HG03045 (cell line): ENCODE measurements around the gene FUBP3.

Experiments
- ATAC-seq: cut with Tn5 transposase; IDR thresholded peaks from one replicate; pipeline ENCODE4 v1.9.1; 2021; ENCODE audit warnings: mild to moderate bottlenecking, moderate library complexity; ENCODE audit not compliant: unreplicated experiment

The FUBP3 gene

GRCh38 chr9:130633336-130634190, 54.2 kb downstream of the FUBP3 start:
- ATAC-seq = no peak

GRCh38 chr9:130634191-130634768, 54.9 kb downstream of the FUBP3 start:
- no peak for ATAC-seq

GRCh38 chr9:130634801-130635200, 55.4 kb downstream of the FUBP3 start:
- no peak for ATAC-seq

GRCh38 chr9:130635306-130635705, 55.9 kb downstream of the FUBP3 start:
- no peak for ATAC-seq

GRCh38 chr9:130635721-130636647, 56.6 kb downstream of the FUBP3 start:
- ATAC-seq = no peak

- no peak for ATAC-seq
Observed at GRCh38 chr9:130636648-130637020, 57.3 kb downstream of the FUBP3 start.

- no peak for ATAC-seq
Observed at GRCh38 chr9:130638284-130639123, 59.1 kb downstream of the FUBP3 start.

- no peak for ATAC-seq
Observed at GRCh38 chr9:130639124-130639765, 59.9 kb downstream of the FUBP3 start.

- no peak for ATAC-seq
Observed at GRCh38 chr9:130639866-130640555, 60.6 kb downstream of the FUBP3 start.

- no peak for ATAC-seq
Observed at GRCh38 chr9:130640681-130641080, 61.3 kb downstream of the FUBP3 start.

- no peak for ATAC-seq
Observed at GRCh38 chr9:130642926-130643325, 63.5 kb downstream of the FUBP3 start.

- ATAC-seq = no peak
Observed at GRCh38 chr9:130651221-130651620, 71.8 kb downstream of the FUBP3 start.

- ATAC-seq = no peak
Observed at GRCh38 chr9:130651752-130652151, 72.4 kb downstream of the FUBP3 start.

GRCh38 chr9:130654879-130655278, 75.5 kb downstream of the FUBP3 start:
- no peak for ATAC-seq

GRCh38 chr9:130658893-130659698, 79.7 kb downstream of the FUBP3 start:
- ATAC-seq = no peak

GRCh38 chr9:130659699-130660248, 80.4 kb downstream of the FUBP3 start:
- no peak for ATAC-seq

GRCh38 chr9:130660326-130660682, 80.9 kb downstream of the FUBP3 start:
- ATAC-seq = no peak

- ATAC-seq = no peak
Observed at GRCh38 chr9:130660683-130661450, 81.5 kb downstream of the FUBP3 start.
